IMR-90 (cell line): ENCODE measurements around the gene MECP2. TPM values are rescaled to one million over a fixed set of nuclear protein-coding genes. Genes with fewer than 3 reads are reported as not detected.

Experiments used
- ATAC-seq: fragments of 200-7000 bp; cut with Tn5 transposase; 2 replicates; pipeline ENCODE4 v1.9.1; 2020; ENCODE audit warnings: low read depth, mild to moderate bottlenecking, moderate library complexity
- BruUV-seq: library from RNA; stranded (reverse); fragments of 400-500 nt; replicated peaks from 2 replicates; lab custom pipeline; 2021; lab: Mats Ljungman, UMichigan
- CTCF ChIA-PET: fragments of 300-600 bp; formaldehyde crosslinking; extraction: SDS; loops from one replicate; lab custom pipeline; 2021; ENCODE audit warnings: antibody characterized with exemption; lab: Yijun Ruan, JAX
- POLR2A ChIA-PET: fragments of 300-600 bp; sonication (Branson Sonifier 250); formaldehyde crosslinking; loops from one replicate; lab custom pipeline; 2022; ENCODE audit warnings: antibody characterized with exemption; ENCODE audit not compliant: unreplicated experiment; lab: Charles Lee
- DNase-seq: peaks from one replicate; pipeline ENCODE4 v3.0.0; 2013
- H2AFZ ChIP-seq: replicated peaks from 2 replicates; pipeline ENCODE3; 2013; ENCODE audit warnings: low read length, mild to moderate bottlenecking; ENCODE audit not compliant: poor library complexity
- H2AK5ac ChIP-seq: 2 replicates; pipeline ENCODE4 v1.6.1; 2013; ENCODE audit warnings: low read depth, low read length, inconsistent platforms
- H2AK9ac ChIP-seq: replicated peaks from 2 replicates; pipeline ENCODE3; 2013; ENCODE audit warnings: mild to moderate bottlenecking, low read depth, low read length, moderate library complexity; ENCODE audit not compliant: poor library complexity
- H2BK120ac ChIP-seq: 2 replicates; pipeline ENCODE4 v1.6.1; 2013; ENCODE audit warnings: low read depth, low read length, inconsistent platforms
- H2BK15ac ChIP-seq: 3 replicates; pipeline ENCODE4 v1.6.1; 2013; ENCODE audit warnings: low read depth, low read length, inconsistent platforms
- H2BK20ac ChIP-seq: 2 replicates; pipeline ENCODE4 v1.6.1; 2013; ENCODE audit warnings: low read depth, mild to moderate bottlenecking, inconsistent platforms, low read length, moderate library complexity
- H2BK5ac ChIP-seq: 2 replicates; pipeline ENCODE4 v1.6.1; 2013; ENCODE audit warnings: mild to moderate bottlenecking, low read depth, low read length, inconsistent platforms; ENCODE audit not compliant: poor library complexity, severe bottlenecking
- H3K14ac ChIP-seq: replicated peaks from 2 replicates; pipeline ENCODE4 v1.6.1; 2013; ENCODE audit warnings: low read depth, low read length, inconsistent platforms
- H3K18ac ChIP-seq: 2 replicates; pipeline ENCODE4 v1.6.1; 2013; ENCODE audit warnings: low read depth, low read length, control low read depth
- H3K23ac ChIP-seq: 2 replicates; pipeline ENCODE4 v1.6.1; 2013; ENCODE audit warnings: low read depth, low read length, inconsistent platforms
- H3K27ac ChIP-seq: 2 replicates; pipeline ENCODE4 v1.5.1; 2013; ENCODE audit warnings: mild to moderate bottlenecking, control low read depth, low read length; ENCODE audit not compliant: insufficient read depth
- H3K27me3 ChIP-seq: 2 replicates; pipeline ENCODE4 v1.6.1; 2013; ENCODE audit warnings: low read length; ENCODE audit not compliant: control insufficient read depth, insufficient read depth
- H3K36me3 ChIP-seq: 2 replicates; pipeline ENCODE4 v1.6.1; 2013; ENCODE audit warnings: low read length, mixed read lengths; ENCODE audit not compliant: control insufficient read depth, insufficient read depth
- H3K4ac ChIP-seq: 2 replicates; pipeline ENCODE4 v1.6.1; 2013; ENCODE audit warnings: low read depth, low read length, inconsistent platforms
- H3K4me1 ChIP-seq: 2 replicates; pipeline ENCODE4 v1.6.1; 2013; ENCODE audit warnings: low read length, mixed read lengths; ENCODE audit not compliant: control insufficient read depth, insufficient read depth
- H3K4me2 ChIP-seq: 2 replicates; pipeline ENCODE4 v1.6.1; 2013; ENCODE audit warnings: low read depth, mild to moderate bottlenecking, control low read depth, low read length, moderate library complexity
- H3K4me3 ChIP-seq: 2 replicates; pipeline ENCODE4 v1.5.1; 2013; ENCODE audit warnings: low read depth, mild to moderate bottlenecking, control low read depth, low read length, moderate library complexity; ENCODE audit not compliant: insufficient read depth
- H3K56ac ChIP-seq: 2 replicates; pipeline ENCODE4 v1.6.1; 2013; ENCODE audit warnings: low read length, inconsistent platforms; ENCODE audit not compliant: insufficient read depth; ENCODE audit errors: extremely low read depth
- H3K79me1 ChIP-seq, 2 experiments: 2 replicates each; pipeline ENCODE4 v1.6.1; 2013; ENCODE audit warnings: low read length in 2 of 2, inconsistent platforms in 1 of 2, low read depth in 1 of 2
- H3K9ac ChIP-seq: 2 replicates; pipeline ENCODE4 v1.6.1; 2013; ENCODE audit warnings: low read depth, low read length, control low read depth
- H3K9me1 ChIP-seq: 2 replicates; pipeline ENCODE4 v1.6.1; 2013; ENCODE audit warnings: low read length, inconsistent platforms; ENCODE audit not compliant: insufficient read depth
- H3K9me3 ChIP-seq: 2 replicates; pipeline ENCODE4 v1.6.1; 2013; ENCODE audit warnings: low read length; ENCODE audit not compliant: control insufficient read depth, insufficient read depth
- H4K20me1 ChIP-seq: 2 replicates; pipeline ENCODE4 v1.6.1; 2013; ENCODE audit warnings: low read length, inconsistent platforms; ENCODE audit not compliant: insufficient read depth
- H4K5ac ChIP-seq: 2 replicates; pipeline ENCODE4 v1.6.1; 2013; ENCODE audit warnings: mild to moderate bottlenecking, low read depth, low read length, control low read depth
- H4K8ac ChIP-seq, 2 experiments: 2 replicates each; pipeline ENCODE4 v1.6.1; 2013; ENCODE audit warnings: low read depth in 2 of 2, low read length in 2 of 2, control low read depth in 1 of 2, inconsistent platforms in 1 of 2
- H4K91ac ChIP-seq: 2 replicates; pipeline ENCODE4 v1.6.1; 2013; ENCODE audit warnings: low read depth, low read length, inconsistent platforms; ENCODE audit not compliant: insufficient read depth
- BHLHE40 ChIP-seq: fragments of 150-350 bp; IDR thresholded peaks from 2 replicates; pipeline ENCODE4 v1.6.1; 2016; ENCODE audit warnings: mild to moderate bottlenecking, low read depth, low read length
- CEBPB ChIP-seq: IDR thresholded peaks from 2 replicates; pipeline ENCODE4 v1.6.1; 2012; ENCODE audit warnings: low read depth, low read length, improper control_type of control experiment
- CHD1 ChIP-seq: IDR thresholded peaks from 2 replicates; pipeline ENCODE4 v1.6.1; 2012; ENCODE audit warnings: low read depth, low read length, improper control_type of control experiment
- FOS ChIP-seq: fragments of 150-350 bp; IDR thresholded peaks from 2 replicates; pipeline ENCODE4 v1.6.1; 2016; ENCODE audit warnings: low read depth, low read length
- MAFK ChIP-seq: IDR thresholded peaks from 2 replicates; pipeline ENCODE4 v1.6.1; 2012; ENCODE audit warnings: low read depth, low read length, improper control_type of control experiment
- MAZ ChIP-seq: IDR thresholded peaks from 2 replicates; pipeline ENCODE4 v1.6.1; 2012; ENCODE audit warnings: low read depth, mild to moderate bottlenecking, low read length, improper control_type of control experiment, moderate library complexity, borderline replicate concordance
- MXI1 ChIP-seq: IDR thresholded peaks from 2 replicates; pipeline ENCODE4 v1.6.1; 2012; ENCODE audit warnings: low read depth, mild to moderate bottlenecking, low read length, moderate library complexity, borderline replicate concordance
- NFE2L2 ChIP-seq: fragments of 150-350 bp; IDR thresholded peaks from 2 replicates; pipeline ENCODE4 v1.6.1; 2016; ENCODE audit warnings: low read depth, mild to moderate bottlenecking, low read length
- POLR2A ChIP-seq: IDR thresholded peaks from 2 replicates; pipeline ENCODE4 v1.6.1; 2012; ENCODE audit warnings: mild to moderate bottlenecking, low read depth, low read length
- RAD21 ChIP-seq: IDR thresholded peaks from 2 replicates; pipeline ENCODE4 v1.6.1; 2012; ENCODE audit warnings: low read length, improper control_type of control experiment
- RCOR1 ChIP-seq: IDR thresholded peaks from 2 replicates; pipeline ENCODE4 v1.6.1; 2012; ENCODE audit warnings: mild to moderate bottlenecking, low read length, improper control_type of control experiment; ENCODE audit not compliant: insufficient replicate concordance
- RFX5 ChIP-seq: IDR thresholded peaks from 2 replicates; pipeline ENCODE4 v1.8.0; 2012; ENCODE audit warnings: low read depth, mild to moderate bottlenecking, low read length, moderate library complexity
- SMC3 ChIP-seq: fragments of 150-350 bp; IDR thresholded peaks from 2 replicates; pipeline ENCODE4 v1.6.1; 2016; ENCODE audit warnings: low read depth, mild to moderate bottlenecking, antibody characterized with exemption, low read length, moderate library complexity
- USF2 ChIP-seq: fragments of 150-350 bp; IDR thresholded peaks from 2 replicates; pipeline ENCODE4 v1.6.1; 2017; ENCODE audit warnings: mild to moderate bottlenecking, antibody characterized with exemption, low read length, low read depth
- WGBS, 2 experiments: methylation state at CpG; one replicate each; pipeline versions ENCODE4 v1.1.5 to v1.1.7; 2013; ENCODE audit warnings: missing lambda C conversion rate in 2 of 2; ENCODE audit not compliant: insufficient read length in 1 of 2; ENCODE audit errors: extremely low coverage in 2 of 2; 5-methylcytosine and 5-hydroxymethylcytosine counted together
- dilution Hi-C: fragments of 300-500 bp; cut with HindIII; formaldehyde crosslinking; loops from one replicate; pipeline ENCODE4 v1.14.3; 2018; ENCODE audit warnings: low sequenced_read_pairs; ENCODE audit not compliant: unreplicated experiment
- in situ Hi-C: fragments of 300-500 bp; cut with MboI; formaldehyde crosslinking; loops from 3 replicates; pipeline ENCODE4 v1.14.3; 2019; ENCODE audit warnings: low sequenced_read_pairs, inconsistent platforms, mixed read lengths
- intact Hi-C: fragments of 100-400 bp; cut with micrococcal nuclease; formaldehyde crosslinking; loops from 2 replicates; pipeline ENCODE4 v1.10.0; 2022
- polyA plus RNA-seq, 3 experiments: library from polyadenylated mRNA; depleted of rRNA; stranded (reverse); fragments of >200 nt; gene quantifications; 2 replicates each; pipeline ENCODE4 v1.2.3, GENCODE V29; 2012; ENCODE audit warnings: low replicate concordance in 1 of 3
- total RNA-seq: library from RNA; depleted of rRNA; stranded (reverse); fragments of >200 nt; gene quantifications from 2 replicates; pipeline ENCODE4 v1.2.3, GENCODE V29; 2012

MECP2 gene
- total and polyA plus RNA-seq, 2 of the 4 experiments (the other 2 are of a cell fraction): 8.4 to 10.1 TPM

GRCh38 chrX:154140742-154141141 is 43.2 kb upstream of the MECP2 start:
- Histone ChIP-seq H3K9ac (no peak overlapping the region), H4K91ac (no peak overlapping the region), H2AK9ac (no peak overlapping the region), H3K9me3 (peaks cover 9% of the 10 kb centered on the region; the same call in 1 of the 2 replicates), H3K14ac (no peak overlapping the region), H4K8ac (no peak overlapping the region), H3K4ac (no peak overlapping the region), H2AK5ac (no peak overlapping the region), H2BK5ac (no peak overlapping the region), H2BK20ac (no peak overlapping the region), H3K23ac (no peak overlapping the region), H4K5ac (no peak overlapping the region), H3K79me1 (no peaks in the 10 kb centered on the region), H3K27ac (no peak overlapping the region), H3K4me3 (no peak overlapping the region), H3K4me2 (no peak overlapping the region), H3K27me3 (peaks cover 12% of the 10 kb centered on the region), H3K18ac (no peak overlapping the region), H3K56ac (no peak overlapping the region), H3K36me3 (no peaks in the 10 kb centered on the region), H2BK120ac (no peak overlapping the region), H2AFZ (no peak overlapping the region), H4K20me1 (no peaks in the 10 kb centered on the region), H3K4me1 (no peaks in the 10 kb centered on the region), H3K9me1 (no peaks in the 10 kb centered on the region), H2BK15ac (no peak overlapping the region)
- DNase-seq: no peak
- in situ Hi-C loops (no loop called here), intact Hi-C loops (no loop called here), dilution Hi-C loops (no loop called here)
- ChIA-PET CTCF (no interaction called here), POLR2A (no interaction called here)
- WGBS, 2 experiments: 67% methylated on average over 1 of the region's 10 CpGs; no CpG with 5 or more reads in 1 of the 2 experiments
- no peak for ATAC-seq
- TF ChIP-seq MAZ (no peak), MAFK (no peak), CHD1 (no peak), MXI1 (no peak), USF2 (no peak), CEBPB (no peak), FOS (no peak), BHLHE40 (no peak), SMC3 (no peak), NFE2L2 (no peak), RAD21 (no peak), RFX5 (no peak), POLR2A (no peak), RCOR1 (no peak)
- BruUV-seq: no TSS peak
